ENCODE results near the gene AMH. TPM values are rescaled to one million over a fixed set of nuclear protein-coding genes. Genes with fewer than 3 reads are reported as not detected.
"Not testable (repeated sequence)": the region's sequence is repeated elsewhere in the genome, so short reads cannot be mapped to it uniquely, and the experiment has no call there.

AMH gene
- total RNA-seq (2014; rRNA removed; shearing (Covaris generic)), result 17.3 and 19.9 TPM in 2 replicates

DNA sequence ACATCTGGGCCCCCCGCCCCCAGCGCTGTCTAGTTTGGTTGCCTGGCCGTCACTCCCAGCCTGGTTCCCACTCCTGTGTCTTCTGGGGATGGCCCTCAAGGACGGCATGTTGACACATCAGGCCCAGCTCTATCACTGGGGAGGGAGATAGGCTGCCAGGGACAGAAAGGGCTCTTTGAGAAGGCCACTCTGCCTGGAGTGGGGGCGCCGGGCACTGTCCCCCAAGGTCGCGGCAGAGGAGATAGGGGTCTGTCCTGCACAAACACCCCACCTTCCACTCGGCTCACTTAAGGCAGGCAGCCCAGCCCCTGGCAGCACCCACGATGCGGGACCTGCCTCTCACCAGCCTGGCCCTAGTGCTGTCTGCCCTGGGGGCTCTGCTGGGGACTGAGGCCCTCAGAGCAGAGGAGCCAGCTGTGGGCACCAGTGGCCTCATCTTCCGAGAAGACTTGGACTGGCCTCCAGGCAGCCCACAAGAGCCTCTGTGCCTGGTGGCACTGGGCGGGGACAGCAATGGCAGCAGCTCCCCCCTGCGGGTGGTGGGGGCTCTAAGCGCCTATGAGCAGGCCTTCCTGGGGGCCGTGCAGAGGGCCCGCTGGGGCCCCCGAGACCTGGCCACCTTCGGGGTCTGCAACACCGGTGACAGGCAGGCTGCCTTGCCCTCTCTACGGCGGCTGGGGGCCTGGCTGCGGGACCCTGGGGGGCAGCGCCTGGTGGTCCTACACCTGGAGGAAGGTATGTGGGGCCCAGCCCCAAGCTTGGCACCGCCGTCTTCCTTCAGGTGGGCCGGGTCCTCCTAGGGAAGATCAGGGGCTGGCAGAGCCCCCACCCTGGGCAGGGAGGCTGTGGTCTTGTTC is at the start of gene AMH:
Gene AMH, plus strand, starts transcription at position 314 of the 857 bp plus-strand sequence. Its CDS starts 10 bp downstream, at position 324.
- peak; percentile 13 for DNase-seq (ENCODE audit: low spot score)

DNA sequence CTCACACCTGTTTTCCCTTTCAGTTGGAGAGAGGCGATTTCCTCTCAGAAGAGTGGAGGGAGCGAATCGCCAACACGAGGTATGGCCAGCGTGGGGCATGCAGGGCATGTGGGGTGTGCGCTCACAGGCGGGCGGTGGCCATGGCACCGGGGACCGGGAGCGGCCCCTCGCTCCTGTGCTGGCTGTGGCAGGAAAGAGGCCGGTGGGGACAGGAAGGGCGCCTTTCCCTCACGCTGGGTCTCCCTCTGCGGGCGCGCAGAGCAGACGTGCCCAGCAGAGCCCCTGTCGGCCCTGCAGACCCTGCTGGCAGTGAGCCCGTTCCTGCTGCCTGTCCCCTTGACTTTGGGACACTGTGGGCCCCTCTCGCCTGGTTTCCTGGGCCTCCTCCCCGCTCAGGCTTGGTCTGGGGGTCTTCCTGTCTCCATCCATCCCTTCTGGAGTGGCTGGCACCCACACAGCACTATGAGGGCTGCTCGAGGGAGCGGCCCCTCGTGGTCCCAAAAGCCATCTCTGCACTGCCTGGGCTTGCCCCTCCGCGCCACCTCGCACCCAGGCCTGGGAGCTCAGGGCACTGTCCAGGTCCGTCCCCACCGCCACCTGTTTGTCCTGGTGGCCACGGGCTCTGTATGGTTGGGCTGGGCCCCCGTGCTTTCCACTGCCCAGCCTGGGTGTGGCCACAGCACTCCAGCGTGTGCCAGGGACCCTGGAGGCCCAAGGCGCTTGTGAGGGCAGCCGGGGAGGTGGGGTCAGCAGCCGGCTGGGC is 49.1 kb upstream of the AMH start:
- DNase-seq (ENCODE audit: low spot score), result no peak

DNA sequence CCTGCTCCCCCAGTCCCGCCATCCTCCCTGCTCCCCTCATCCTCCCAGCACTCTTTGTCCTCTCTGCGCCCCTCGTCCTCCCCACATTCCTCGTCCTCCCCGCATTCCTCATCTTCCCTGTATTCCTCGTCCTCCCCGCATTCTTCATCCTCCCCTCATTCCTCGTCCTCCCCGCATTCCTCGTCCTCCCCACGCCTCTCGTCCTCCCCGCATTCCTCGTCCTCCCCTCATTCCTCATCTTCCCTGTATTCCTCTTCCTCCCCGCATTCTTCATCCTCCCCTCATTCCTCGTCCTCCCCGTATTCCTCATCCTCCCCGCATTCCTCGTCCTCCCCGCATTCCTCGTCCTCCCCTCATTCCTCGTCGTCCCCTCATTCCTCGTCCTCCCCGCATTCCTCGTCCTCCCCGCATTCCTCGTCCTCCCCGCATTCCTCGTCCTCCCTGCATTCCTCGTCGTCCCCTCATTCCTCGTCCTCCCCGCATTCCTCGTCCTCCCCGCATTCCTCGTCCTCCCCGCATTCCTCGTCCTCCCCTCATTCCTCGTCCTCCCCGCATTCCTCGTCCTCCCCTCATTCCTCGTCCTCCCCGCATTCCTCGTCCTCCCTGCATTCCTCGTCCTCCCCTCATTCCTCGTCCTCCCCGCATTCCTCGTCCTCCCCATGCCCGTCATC is 48.4 kb upstream of the AMH start:
- DNase-seq (ENCODE audit: low spot score), result not testable (repeated sequence)

DNA sequence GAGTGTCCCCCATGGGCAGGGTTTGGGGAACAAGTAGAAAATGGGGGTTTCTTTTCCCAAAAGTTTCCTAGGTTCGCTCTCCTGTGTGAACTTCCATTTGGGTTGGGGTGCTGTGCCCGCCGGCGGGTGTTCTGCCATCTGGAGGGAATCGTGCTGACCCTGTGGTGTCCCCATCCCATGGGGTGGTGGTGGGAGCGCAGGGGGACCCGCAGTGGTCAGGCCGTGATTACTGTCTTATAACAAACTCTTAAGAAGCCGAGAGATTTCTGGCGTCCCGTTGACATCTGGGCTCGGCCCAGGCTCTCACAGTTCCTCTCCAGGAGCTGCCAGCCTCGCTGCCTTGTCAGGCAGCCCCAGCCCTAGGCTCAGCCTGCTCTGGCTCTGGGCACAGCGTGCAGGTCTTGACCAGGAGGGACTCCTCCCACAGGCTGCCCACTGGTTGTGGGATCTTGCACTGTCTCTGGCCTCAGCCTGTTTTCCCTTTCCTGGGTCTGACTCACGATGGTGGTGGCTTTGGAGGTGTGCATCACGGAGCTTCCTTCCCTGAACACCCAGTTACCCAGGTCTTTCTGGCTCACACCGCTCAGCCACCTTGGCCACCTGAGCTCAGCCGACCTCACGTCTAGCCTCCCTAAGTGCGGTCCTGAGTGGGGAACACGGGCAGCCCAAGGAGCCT is 47.5 kb upstream of the AMH start:
- DNase-seq (ENCODE audit: low spot score), result no peak

DNA sequence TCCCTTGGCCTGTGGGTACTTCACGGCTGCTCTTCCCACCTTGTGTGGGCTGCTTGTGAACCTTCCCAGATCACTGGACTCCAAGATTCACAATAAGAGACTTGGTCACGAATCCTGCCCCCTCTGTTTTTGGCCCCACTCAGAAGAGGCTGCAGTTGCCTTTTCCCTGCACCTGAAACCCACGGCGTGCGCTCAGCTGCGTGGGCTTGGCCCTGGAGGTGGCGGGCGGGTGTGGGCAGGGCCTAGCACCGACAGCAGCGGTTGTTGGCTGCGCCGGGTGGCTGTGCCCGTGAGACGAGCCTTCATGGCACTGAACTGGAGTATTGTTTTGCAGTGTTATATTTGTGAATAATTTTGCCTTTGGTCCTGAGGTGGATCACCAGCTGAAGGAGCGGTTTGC is 46.8 kb upstream of the AMH start:
- DNase-seq (ENCODE audit: low spot score), result no peak

DNA sequence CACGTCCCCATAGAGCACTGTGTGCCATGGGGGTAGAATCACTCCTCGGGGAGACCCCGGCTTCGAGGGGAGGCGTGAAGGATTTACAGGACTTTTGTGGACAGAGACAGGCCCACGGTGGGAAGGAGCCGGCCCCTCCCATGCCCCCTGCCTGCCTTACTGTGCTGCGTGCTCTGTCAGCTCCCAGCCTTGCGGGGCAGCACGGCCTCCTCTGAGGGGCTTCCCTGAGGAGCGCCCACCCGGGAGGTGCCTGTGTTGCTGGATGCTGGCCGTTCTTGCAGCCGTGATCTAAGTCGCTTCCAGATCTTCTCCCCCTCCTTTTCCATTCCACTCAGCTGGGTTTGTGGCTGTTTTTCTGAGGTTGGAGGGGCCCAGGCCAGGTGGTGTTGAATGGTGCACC is 42.1 kb upstream of the AMH start:
- DNase-seq (ENCODE audit: low spot score), result no peak

DNA sequence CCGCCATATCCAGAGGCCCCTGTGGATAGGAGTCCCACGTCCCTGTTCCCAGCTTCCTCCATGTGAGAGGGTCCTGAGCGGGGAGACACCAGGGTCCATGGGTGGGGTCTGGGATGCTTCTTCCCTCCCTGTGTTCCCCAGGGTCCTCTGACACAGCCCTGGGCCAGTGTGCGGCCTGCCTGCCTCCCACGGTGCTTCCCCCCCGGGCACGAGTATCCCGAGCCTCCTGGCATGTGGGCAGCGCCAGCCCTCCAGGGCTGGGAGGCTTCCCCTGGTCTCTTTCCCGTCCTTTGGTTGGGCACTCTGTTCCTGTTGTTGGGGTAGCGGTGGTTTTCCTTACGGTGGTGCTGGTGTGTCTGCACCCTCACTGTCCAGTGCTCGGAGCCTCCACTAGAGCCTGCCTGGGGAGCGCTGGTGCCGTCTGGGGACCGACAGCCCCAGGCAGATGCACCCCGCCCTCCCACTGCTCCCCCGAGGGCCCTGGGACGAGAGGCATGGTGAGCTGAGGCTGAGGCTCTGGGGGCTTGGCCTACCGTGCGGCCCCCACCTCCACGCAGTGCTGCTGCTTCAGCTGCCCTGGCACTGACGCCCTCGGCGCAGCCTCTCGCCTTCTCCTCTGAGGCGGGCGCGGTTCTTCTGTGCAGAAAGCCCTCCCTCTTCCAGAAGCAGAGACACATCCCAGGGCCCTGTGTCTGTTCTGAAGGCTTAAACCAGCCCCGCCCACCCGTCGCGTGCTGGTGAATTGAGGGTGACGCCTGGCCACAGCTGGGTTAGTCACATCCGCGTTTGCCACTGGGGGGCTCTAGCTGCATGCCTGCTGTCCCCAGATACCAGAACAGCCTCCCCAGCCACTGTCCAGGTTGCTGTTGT is 40.9 kb upstream of the AMH start:
- no peak for DNase-seq (ENCODE audit: low spot score)

DNA sequence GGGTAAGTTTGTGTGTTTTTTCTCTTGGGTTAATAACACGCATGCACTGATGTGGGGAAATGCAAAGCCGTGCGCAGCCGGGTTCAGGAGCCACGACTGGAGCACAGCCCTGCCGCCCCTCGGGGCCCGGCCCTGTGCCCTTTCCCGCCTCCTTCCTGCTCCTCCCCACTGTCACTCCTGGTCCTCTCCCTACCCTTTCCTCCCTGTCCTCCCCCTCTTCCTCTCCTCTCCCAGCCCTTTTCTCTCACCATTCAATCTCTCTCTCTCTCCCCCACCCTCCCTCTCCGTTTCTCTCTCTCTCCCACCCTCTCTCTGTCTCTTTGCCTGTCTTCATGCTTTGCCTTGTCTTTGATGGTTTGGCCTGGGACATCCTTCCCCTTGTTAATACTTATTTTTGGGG is 40.1 kb upstream of the AMH start:
- no peak for DNase-seq (ENCODE audit: low spot score)

DNA sequence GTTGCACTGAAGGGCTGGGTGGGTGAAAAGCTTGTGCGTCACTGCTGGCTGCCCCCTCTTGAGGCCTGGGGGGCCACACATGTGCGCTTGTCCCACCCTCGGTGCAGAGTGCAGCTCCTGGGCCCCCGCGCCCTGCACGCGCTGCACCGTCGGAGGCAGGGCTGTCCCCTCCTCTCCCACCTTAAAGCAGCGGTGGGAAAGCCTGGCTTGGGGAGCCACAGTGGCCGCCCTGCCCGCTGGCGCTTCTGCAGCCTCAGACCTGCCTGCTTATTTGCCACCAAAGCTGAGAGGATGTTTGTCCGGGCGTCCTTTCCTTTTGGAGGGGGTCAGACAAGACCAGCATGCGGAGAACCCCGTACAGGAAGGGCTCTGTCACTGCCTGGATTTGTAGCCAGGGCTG is 39.7 kb upstream of the AMH start:
- DNase-seq (ENCODE audit: low spot score), result no peak

DNA sequence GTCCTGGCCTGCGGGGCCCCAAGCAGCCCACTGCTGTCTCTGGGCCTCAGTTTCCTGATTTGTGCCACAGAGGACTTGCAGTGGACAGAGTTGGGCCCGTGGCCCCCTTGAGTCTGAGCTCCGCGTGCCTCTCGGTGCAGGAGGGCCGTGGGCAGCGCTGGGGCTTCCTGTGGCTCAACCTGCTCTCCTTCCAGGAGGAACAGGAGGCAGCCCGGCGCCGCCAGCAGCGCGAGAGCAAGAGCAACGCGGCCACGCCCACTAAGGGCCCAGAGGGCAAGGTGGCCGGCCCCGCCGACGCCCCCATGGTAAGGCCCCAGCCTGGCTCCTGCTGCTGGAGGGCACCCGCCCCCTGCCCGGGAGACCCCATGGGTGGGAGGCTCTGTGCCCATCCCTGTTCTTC is 38.9 kb upstream of the AMH start:
- no peak for DNase-seq (ENCODE audit: low spot score)

DNA sequence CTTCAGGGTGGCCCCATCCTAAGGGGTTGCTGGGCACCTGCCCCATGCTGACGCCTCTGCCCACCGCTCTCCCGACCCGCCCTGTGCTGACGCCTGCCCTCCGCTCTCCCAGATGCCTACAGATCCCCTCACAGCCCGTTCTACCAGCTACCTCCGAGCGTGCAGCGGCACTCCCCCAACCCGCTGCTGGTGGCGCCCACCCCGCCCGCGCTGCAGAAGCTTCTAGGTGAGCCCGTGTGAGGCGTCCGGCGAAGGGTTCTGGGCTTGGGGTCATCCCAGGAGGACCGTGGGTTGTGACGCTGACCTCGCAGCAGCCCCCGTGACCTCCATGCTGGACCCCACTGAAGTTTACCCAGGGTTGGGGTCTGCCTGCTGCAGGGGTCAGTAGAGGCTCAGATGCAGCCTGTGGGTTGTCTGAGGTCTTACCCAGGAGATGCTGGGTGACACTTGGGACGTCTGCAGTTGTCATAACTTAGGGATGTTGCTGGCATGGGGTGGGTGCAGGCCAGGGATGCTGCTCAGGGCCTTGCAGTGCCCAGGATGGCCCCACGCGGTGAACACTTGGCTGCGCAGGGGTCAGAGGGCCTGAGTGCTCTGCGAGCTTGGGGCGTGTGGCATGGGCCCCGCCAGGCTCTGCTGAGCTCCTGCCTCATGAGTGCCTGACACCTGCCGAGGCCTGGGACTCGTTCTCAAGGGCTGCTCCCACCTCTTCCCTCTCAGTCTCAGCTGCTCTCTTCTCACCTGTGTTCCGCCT is 38.0 kb upstream of the AMH start:
- DNase-seq (ENCODE audit: low spot score), result no peak

DNA sequence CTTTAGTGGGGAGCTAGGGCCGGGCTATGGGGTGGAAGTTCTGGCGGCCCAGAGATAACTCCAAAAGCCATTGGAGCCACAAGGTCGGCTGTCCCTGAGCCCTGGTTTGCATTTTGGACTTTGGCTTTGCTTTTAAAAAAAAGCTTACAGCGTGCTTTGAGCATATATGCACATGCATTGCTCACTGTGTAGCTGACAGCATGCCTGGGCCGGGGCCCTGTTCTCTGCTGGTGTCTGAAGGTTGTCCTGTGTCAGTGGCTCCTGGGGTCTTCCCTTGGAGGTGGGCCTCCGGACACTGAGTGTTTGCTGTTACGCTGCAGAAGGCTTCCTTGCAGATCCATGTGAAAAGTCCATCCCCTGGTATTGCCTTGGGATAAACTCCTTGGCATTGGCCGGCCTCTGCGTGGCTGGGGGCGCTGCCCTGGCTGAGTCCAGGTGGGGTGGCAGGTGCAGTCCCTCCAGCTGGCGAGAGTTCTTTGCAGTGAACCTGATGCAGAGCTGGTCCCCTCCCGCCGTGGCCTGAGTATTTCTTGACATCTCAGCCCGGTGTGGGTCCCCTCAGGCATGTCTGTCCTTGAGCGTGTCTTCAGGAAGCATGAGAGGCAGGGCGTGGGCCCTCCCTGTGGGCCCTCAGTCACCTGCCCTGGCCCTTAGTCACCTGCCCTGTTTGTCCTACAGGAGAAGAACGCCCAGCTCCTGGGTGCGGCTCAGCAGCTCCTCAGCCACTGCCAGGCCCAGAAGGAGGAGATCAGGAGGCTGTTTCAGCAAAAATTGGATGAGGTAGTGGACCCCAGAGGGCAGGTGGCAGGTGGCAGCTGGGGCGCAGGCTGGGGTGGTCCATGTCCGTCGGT is 36.0 kb upstream of the AMH start:
- DNase-seq (ENCODE audit: low spot score), result no peak

DNA sequence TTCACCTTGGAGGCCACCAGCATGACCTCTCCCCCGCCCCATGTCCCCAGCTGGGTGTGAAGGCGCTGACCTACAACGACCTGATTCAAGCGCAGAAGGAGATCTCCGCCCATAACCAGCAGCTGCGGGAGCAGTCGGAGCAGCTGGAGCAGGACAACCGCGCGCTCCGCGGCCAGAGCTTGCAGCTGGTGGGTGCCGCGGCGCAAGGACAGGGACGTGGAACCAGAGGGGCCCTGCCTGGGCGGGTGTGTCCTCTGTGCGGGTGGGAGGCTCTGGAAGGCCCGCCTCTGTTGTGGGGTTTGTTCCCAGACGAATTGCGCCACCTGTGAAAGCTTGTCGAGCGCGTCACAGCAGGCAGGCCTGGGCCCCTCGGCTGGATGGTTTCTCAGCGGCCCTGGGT is 35.3 kb upstream of the AMH start:
- no peak for DNase-seq (ENCODE audit: low spot score)

DNA sequence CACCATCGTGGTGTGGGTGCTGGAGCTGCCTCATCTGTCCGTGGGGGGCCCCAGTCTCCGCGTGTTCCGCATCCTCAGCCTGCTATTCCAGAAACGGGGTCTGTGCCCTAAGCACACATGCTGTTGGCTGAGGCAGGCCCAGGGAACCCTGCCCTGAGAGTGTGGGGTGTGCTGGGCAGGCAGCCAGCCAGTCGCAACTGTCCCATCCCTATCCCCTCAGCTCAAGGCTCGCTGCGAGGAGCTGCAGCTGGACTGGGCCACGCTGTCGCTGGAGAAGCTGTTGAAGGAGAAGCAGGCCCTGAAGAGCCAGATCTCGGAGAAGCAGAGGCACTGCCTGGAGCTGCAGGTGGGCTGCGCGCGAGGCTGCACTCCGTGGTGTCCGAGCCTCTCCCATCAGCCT is 34.9 kb upstream of the AMH start:
- no peak for DNase-seq (ENCODE audit: low spot score)

DNA sequence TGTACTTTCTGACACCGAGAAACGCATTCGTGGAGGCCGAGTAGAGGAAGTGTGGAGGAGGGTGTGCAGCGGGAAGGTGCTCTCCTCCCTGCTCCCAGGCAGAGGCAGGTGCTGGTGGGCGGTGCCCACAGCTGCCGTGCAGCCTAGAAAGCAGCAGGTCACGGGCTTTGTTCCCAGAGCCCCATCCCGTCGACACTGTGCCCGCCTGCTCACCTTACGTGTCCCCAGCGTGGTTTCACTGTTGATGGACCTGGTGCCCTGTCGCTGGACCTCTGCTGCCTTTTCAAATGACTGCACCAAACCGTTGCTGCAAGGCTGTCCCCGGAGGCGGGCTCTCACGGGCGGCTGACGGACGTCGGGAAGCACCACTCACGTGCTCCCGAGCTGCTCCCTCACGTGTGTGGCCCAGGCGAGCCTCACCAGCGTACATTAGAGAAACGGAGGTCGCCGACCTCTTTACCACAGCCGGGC is 33.8 kb upstream of the AMH start:
- no peak for DNase-seq (ENCODE audit: low spot score)

DNA sequence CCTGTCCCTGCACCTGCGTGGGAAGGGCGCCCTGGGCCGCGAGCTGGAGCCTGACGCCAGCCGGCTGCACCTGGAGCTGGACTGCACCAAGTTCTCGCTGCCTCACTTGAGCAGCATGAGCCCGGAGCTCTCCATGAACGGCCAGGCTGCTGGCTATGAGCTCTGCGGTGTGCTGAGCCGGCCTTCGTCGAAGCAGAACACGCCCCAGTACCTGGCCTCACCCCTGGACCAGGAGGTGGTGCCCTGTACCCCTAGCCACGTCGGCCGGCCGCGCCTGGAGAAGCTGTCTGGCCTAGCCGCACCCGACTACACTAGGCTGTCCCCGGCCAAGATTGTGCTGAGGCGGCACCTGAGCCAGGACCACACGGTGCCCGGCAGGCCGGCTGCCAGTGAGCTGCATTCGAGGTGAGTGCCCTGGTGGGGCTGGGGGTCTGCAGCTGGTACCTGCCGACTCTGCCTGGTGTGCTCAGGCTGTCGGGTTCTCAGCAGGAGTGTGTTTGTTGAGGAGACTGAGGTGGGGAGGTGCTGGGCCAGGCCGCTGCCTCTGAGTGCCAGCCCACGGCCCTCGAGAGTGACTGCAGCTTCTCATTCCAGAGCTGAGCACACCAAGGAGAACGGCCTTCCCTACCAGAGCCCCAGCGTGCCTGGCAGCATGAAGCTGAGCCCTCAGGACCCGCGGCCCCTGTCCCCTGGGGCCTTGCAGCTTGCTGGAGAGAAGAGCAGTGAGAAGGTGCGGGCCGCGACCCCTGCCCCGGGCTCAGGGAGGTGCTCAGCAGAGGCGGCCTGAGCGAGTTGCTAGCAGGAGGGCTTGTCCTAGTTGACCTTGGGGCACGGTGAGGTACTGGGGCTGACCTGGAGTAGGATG is 32.5 kb upstream of the AMH start:
- DNase-seq (ENCODE audit: low spot score), result no peak

DNA sequence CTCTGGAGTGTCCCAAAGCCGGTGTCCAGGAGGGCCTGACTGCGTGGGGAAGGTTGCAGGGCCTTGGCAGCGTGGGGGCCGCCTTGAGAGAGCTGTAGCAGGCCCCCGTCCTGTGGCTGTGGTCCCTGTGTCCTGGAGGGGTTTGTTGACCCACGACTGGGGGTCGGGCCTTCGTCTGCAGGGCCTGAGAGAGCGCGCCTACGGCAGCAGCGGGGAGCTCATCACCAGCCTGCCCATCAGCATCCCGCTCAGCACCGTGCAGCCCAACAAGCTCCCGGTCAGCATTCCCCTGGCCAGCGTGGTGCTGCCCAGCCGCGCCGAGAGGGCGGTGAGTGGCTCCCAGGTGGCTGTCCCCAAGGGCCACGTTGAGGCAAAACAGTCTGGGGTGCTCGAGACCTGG is 31.5 kb upstream of the AMH start:
- DNase-seq (ENCODE audit: low spot score), result no peak

DNA sequence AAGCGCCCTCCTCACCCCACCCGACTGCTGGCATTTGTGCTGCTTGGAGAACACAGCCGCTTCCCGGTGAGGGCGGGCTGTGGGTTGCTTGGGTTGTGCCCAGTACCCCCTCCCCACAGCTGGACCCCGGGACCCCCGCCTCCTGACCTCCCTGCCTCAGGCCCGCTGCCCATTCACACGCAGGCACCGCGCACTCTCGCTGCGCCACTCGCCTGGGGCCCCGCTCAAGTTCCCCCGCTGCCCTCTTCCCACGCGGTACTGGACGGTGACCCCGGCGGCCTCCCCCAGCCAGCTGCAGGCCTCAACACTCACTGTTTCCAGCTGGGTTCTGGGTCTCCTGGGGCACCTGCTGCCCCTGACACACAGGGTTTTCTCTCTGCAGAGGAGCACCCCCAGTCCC is 29.4 kb upstream of the AMH start:
- no peak for DNase-seq (ENCODE audit: low spot score)
